ENCODE measurements around the gene ALAD.

ALAD gene

DNA sequence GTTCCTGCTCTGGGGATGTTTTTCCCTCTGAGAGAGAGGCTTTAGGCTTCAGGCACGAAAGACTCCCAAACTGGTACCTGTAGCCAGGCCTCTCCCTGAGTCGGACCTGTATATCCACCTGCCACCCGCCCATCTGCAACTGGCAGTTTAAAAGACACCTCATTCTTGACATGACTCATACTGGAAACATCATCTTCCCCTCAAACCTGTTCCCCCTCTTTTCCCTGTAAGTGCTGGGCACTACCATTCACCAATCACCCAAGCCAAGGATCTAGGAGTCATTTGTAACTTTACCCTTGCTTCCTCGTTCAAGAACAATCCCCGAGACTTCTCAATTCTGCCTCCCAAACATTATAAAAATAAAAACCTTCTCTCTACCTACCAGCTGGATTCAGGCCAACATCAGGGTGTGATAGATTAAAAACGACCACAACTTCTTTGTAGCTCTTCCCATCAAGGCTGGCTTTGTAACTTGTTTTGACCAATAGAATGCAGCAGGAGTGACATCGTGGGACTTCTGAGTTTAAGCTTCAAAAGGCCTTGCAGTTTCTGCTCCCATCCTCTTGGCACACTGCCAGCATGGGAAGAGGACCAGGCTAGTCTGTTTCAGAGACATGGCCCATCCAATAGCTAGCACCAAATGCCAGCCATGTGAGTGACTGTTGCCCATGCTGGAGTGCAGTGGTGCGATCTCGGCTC is 59.2 kb downstream of the ALAD start:
- TF ChIP-seq CTCF (conservative IDR thresholded peaks at IDR 0.05; ENCODE audit: low read depth, low read length): no peak
- H3K4me3 ChIP-seq (ENCODE audit: low read depth, low read length): no peak overlapping the region
- no peak for DNase-seq (ENCODE audit: low read depth)

DNA sequence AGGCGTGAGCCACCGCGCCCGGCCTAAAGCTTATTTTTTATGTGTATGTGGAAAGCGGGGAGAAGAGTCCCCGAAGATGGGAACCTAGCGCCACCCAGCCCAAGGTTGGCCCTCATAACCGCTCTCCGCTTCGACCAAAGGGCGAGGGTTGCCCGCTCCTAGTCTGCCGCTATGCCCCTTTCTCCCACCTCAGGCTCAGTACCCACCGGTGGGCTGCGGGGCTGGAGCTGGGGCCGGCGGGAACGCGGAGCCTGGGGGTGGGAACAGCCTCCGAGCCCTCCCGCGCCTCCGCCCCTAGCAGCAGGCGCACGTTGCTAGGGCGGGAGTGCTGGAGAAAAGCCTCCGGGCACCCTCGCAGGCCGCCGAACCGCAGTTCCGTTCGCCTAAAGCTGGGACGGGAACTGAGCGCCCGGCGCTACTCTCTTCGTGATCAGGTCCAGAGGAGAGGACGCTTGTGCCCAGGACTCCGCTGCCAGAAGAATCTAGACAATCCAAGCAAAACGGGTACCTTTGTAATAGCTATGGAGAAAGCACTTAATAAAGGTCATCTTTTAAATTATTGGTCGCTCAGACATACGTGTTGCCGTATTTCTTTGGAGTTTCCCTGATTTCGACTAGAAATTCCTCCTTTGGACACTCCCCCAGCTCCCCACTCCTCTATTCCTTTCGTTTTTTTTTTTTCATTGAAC is 60.9 kb downstream of the ALAD start, which contains the start of gene WDR31:
TSS of gene WDR31 (minus strand) at position 265 of the 689 bp plus-strand sequence. CDS start 8,253 bp downstream, outside the sequence.
- TF ChIP-seq CTCF (conservative IDR thresholded peaks at IDR 0.05; ENCODE audit: low read depth, low read length): no peak
- peak; percentile 94 for DNase-seq (ENCODE audit: low read depth)
- peak within 1 kb of the TSS; percentile 97 for H3K4me3 ChIP-seq (ENCODE audit: low read depth, low read length)

GRCh38 chr9:113337714-113338113 is 63.4 kb downstream of the ALAD start:
- no peak overlapping the region for H3K4me3 ChIP-seq (ENCODE audit: low read depth, low read length)
- DNase-seq (ENCODE audit: low read depth): no peak
- TF ChIP-seq CTCF (conservative IDR thresholded peaks at IDR 0.05; ENCODE audit: low read depth, low read length): no peak
